Type B pancreatic cell (in vitro differentiated cells): ENCODE data around the gene CERKL. TPM values are rescaled to one million over a fixed set of nuclear protein-coding genes. Genes with fewer than 3 reads are reported as not detected.

Experiments
- DNase-seq: peaks from one replicate; pipeline ENCODE4 v3.0.0; 2021; ENCODE audit warnings: mixed read lengths; ENCODE audit not compliant: unreplicated experiment; ENCODE audit errors: extremely low spot score
- H3K27ac Mint-ChIP-seq: 2 replicates; pipeline ENCODE4 v1.8.0; 2021; ENCODE audit warnings: mild to moderate bottlenecking, mixed read lengths
- H3K27me3 Mint-ChIP-seq: 2 replicates; pipeline ENCODE4 v1.8.0; 2021; ENCODE audit warnings: mixed read lengths
- H3K36me3 Mint-ChIP-seq: 2 replicates; pipeline ENCODE4 v1.8.0; 2021; ENCODE audit warnings: mixed read lengths
- H3K4me1 Mint-ChIP-seq: one replicate; pipeline ENCODE4 v1.8.0; 2021; ENCODE audit warnings: mixed read lengths; ENCODE audit not compliant: unreplicated experiment
- H3K4me3 Mint-ChIP-seq: 2 replicates; pipeline ENCODE4 v1.8.0; 2021; ENCODE audit warnings: mild to moderate bottlenecking, mixed read lengths
- H3K9me3 Mint-ChIP-seq: 2 replicates; pipeline ENCODE4 v1.8.0; 2021; ENCODE audit warnings: mixed read lengths
- CTCF ChIP-seq: fragments of 200-600 bp; sonication (generic); conservative IDR thresholded peaks from 2 replicates; pipeline ENCODE4 v1.5.0; 2021; ENCODE audit warnings: antibody characterized with exemption, mild to moderate bottlenecking
- total RNA-seq: library from RNA; stranded (reverse); gene quantifications from 2 replicates; pipeline ENCODE4 v1.2.1, GENCODE V29; 2021; ENCODE audit warnings: low replicate concordance

The CERKL gene
- total RNA-seq, 1 donor from 2014 or later: 2.9 TPM

GRCh38 chr2:181554061-181554830 lies 102.7 kb downstream of the CERKL start:
- no peak for TF ChIP-seq CTCF
- Mint-ChIP-seq H3K27ac (no peak overlapping the region), H3K9me3 (no peaks in the 10 kb centered on the region), H3K36me3 (no peaks in the 10 kb centered on the region), H3K4me1 (peaks cover 8% of the 10 kb centered on the region), H3K4me3 (no peak overlapping the region), H3K27me3 (no peaks in the 10 kb centered on the region)
- no peak for DNase-seq

GRCh38 chr2:181553244-181553643 lies 103.7 kb downstream of the CERKL start:
- no peak for TF ChIP-seq CTCF
- Mint-ChIP-seq H3K9me3 (no peaks in the 10 kb centered on the region), H3K36me3 (no peaks in the 10 kb centered on the region), H3K27me3 (no peaks in the 10 kb centered on the region), H3K4me3 (no peak overlapping the region), H3K27ac (no peak overlapping the region), H3K4me1 (peaks cover 8% of the 10 kb centered on the region)
- no peak for DNase-seq

- Mint-ChIP-seq H3K4me1 (peaks cover 8% of the 10 kb centered on the region), H3K4me3 (no peak overlapping the region), H3K27me3 (no peaks in the 10 kb centered on the region), H3K9me3 (no peaks in the 10 kb centered on the region), H3K27ac (no peak overlapping the region), H3K36me3 (no peaks in the 10 kb centered on the region)
- DNase-seq: no peak
- no peak for TF ChIP-seq CTCF
Measured at GRCh38 chr2:181552808-181553207, 104.1 kb downstream of the CERKL start.

- DNase-seq: no peak
- Mint-ChIP-seq H3K4me1 (no peaks in the 10 kb centered on the region), H3K4me3 (no peak overlapping the region), H3K36me3 (no peaks in the 10 kb centered on the region), H3K9me3 (no peaks in the 10 kb centered on the region), H3K27ac (no peak overlapping the region), H3K27me3 (no peaks in the 10 kb centered on the region)
- no peak for TF ChIP-seq CTCF
Measured at GRCh38 chr2:181546086-181546485, 110.8 kb downstream of the CERKL start.

- no peak for TF ChIP-seq CTCF
- H3K4me3 Mint-ChIP-seq: no peak overlapping the region
- no peaks in the 10 kb centered on the region for H3K4me1 Mint-ChIP-seq
- no peaks in the 10 kb centered on the region for H3K9me3 Mint-ChIP-seq
- H3K27ac Mint-ChIP-seq: no peak overlapping the region
- no peaks in the 10 kb centered on the region for H3K36me3 Mint-ChIP-seq
- no peak for DNase-seq
- H3K27me3 Mint-ChIP-seq: no peaks in the 10 kb centered on the region
Measured at GRCh38 chr2:181542170-181542569, 114.7 kb downstream of the CERKL start.
